ENCODE results near the gene ARHGAP15.

Gene ARHGAP15

DNA sequence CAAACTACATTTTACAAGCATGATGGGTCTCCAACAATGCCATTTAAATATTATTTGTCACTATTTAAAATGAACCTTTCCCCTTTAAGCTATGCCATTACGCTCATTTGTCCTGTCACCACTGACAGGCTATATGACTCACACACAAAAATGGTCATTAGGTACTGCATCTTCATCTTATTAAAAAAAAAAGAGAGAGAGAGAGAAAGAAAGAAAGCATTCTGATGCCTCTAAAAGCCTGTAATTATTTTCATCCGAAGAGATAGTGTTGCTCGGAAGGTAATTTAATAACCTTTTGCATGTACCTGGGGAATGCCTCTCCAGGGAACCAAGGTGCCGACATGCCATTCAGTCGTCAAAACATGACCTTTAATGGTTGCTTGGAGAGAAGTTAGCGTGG, 226.7 kb downstream of the ARHGAP15 start:
- H3K27ac ChIP-seq: no peak overlapping the region
- DNase-seq (ENCODE audit: low spot score): no peak
- ChIA-PET CTCF (interaction anchor here (0.5 to 0.7 kb wide), 2 partner anchors 20 to 57 kb away, joined by 3 read pairs; no protein-coding TSS in a partner anchor), POLR2A (ENCODE audit: low non-redundant PET) (no interaction called here)
- TF ChIP-seq, protein P1, sequence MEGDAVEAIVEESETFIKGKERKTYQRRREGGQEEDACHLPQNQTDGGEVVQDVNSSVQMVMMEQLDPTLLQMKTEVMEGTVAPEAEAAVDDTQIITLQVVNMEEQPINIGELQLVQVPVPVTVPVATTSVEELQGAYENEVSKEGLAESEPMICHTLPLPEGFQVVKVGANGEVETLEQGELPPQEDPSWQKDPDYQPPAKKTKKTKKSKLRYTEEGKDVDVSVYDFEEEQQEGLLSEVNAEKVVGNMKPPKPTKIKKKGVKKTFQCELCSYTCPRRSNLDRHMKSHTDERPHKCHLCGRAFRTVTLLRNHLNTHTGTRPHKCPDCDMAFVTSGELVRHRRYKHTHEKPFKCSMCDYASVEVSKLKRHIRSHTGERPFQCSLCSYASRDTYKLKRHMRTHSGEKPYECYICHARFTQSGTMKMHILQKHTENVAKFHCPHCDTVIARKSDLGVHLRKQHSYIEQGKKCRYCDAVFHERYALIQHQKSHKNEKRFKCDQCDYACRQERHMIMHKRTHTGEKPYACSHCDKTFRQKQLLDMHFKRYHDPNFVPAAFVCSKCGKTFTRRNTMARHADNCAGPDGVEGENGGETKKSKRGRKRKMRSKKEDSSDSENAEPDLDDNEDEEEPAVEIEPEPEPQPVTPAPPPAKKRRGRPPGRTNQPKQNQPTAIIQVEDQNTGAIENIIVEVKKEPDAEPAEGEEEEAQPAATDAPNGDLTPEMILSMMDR (conservative IDR thresholded peaks at IDR 0.05; ENCODE audit: low read depth): no peak

DNA sequence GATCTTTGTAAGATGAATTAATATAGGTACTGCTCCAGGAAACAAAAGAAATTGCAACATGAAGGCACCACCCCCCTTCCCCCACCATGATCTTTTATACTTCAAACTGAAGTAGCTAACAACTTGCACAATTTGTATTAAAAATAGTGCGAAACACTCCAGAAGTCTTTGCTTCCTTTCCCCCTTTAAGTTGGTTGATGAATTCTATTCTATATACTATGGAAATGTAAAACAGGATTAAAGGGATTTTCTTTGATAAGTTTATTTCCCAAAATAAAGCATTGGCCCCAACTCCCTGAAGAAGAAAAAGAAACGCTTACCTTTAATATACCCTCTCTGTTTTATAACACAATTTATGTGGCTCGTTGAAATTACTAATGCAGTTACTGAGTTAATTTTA, 227.1 kb downstream of the ARHGAP15 start:
- DNase-seq (ENCODE audit: low spot score): no peak
- CTCF ChIA-PET: no interaction called here
- no peak overlapping the region for H3K27ac ChIP-seq
- TF ChIP-seq, protein P1 (conservative IDR thresholded peaks at IDR 0.05; ENCODE audit: low read depth): no peak
- POLR2A ChIA-PET (ENCODE audit: low non-redundant PET): no interaction called here

DNA sequence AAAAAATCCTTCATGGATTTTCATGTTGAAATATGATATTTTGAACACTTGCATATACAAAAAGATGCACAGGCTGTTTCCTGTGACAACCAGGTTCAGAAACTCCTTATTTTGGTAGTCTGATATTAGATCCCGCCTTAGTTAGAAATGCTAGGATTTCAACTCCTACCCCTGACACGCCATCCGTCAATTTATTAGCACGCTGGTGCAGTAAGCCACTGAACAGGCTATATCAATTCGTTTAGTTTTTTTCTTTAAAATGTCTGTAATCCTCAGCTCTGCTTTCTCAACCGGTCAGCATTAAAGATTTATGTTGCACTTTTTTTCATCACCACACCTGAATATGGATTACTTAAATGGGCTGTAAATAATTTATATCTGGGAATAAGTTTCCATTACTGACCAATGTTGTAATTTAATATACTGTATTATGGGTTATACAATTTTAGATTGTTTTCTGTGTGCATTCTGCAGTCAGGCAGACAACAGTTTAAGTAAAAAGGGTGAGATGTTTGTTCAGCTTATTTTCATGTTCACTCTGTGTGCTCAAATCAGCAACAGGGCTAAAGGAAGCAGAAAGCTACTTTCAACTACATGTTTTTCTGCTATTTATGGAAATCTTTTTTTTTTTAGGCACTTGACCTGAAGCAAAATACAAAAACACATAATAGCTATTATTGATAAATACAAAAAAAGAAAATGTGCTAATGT, 227.7 kb downstream of the ARHGAP15 start:
- TF ChIP-seq, protein P1 (conservative IDR thresholded peaks at IDR 0.05; ENCODE audit: low read depth): no peak
- ChIA-PET POLR2A (ENCODE audit: low non-redundant PET) (no interaction called here), CTCF (no interaction called here)
- DNase-seq (ENCODE audit: low spot score): no peak
- H3K27ac ChIP-seq: no peak overlapping the region

DNA sequence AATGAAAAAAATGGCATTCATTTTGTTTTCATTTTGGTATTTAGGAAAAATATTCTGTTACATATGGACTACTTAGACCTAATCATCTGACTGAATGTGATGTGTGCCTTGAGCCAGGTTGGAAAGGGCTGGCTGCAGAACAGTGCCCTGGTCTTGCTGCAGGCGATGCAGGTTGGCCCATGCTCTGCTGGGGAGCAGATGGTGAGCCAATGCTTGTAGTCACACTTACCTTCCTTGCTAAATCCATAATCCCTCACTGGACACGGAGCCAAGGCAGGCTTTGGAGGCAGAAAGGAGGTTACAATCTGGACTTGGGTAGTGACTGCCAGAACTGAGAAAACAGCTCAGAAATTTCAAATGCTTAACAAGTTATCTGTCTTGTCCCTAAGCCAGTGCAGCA, 228.7 kb downstream of the ARHGAP15 start:
- ChIA-PET POLR2A (ENCODE audit: low non-redundant PET) (no interaction called here), CTCF (interaction anchor here (0.7 to 1.0 kb wide), 2 partner anchors 18 to 1934 kb away, joined by 3 read pairs; no protein-coding TSS in a partner anchor)
- no peak for DNase-seq (ENCODE audit: low spot score)
- TF ChIP-seq, protein P1 (conservative IDR thresholded peaks at IDR 0.05; ENCODE audit: low read depth): no peak
- H3K27ac ChIP-seq: no peak overlapping the region

DNA sequence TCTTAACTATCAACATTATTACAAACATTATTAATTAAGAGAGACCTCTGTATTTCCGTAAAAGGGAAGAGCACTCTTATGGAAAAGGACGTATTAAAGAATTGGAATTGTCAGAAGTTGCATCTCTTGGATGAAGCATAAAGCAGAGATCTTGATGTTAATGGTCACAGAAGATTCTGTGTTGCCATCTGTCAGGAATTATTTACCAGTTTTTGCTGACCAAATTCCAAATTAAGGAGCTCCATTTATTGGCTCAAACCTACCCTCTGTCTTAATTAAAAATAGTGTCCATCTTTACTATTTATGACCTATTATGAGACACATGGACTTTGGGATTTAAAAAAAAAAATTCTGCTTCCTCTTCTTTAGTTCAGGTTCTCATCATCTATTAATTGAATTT, 232.1 kb downstream of the ARHGAP15 start:
- CTCF ChIA-PET: no interaction called here
- no peak overlapping the region for H3K27ac ChIP-seq
- DNase-seq (ENCODE audit: low spot score): no peak
- POLR2A ChIA-PET (ENCODE audit: low non-redundant PET): no interaction called here
- TF ChIP-seq, protein P1 (conservative IDR thresholded peaks at IDR 0.05; ENCODE audit: low read depth): no peak

DNA sequence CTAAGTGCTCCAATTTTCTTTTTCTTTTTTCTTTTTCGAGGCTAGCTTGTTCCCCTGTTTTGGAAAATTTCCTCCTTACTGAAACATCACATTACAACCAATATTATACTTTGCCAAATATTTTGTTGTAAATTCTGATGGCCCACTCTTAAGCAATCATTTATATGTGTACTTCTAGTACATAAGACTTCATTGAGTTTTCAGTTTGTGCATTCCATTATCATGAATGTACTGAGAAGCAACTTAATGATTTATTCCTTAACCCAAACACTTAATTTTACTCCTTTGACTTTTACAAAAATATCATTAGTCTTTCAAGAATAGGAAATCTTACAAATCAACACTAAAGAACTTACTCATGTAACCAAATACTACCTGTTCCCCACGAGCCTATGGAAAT, 242.4 kb downstream of the ARHGAP15 start:
- DNase-seq (ENCODE audit: low spot score): no peak
- TF ChIP-seq, protein P1 (conservative IDR thresholded peaks at IDR 0.05; ENCODE audit: low read depth): no peak
- POLR2A ChIA-PET (ENCODE audit: low non-redundant PET): no interaction called here
- H3K27ac ChIP-seq: no peak overlapping the region
- CTCF ChIA-PET: no interaction called here

All from RWPE1 (cell line).